ENCODE measurements around the gene CCDC80. TPM values are rescaled to one million over a fixed set of nuclear protein-coding genes. Genes with fewer than 3 reads are reported as not detected.

The CCDC80 gene, protein sequence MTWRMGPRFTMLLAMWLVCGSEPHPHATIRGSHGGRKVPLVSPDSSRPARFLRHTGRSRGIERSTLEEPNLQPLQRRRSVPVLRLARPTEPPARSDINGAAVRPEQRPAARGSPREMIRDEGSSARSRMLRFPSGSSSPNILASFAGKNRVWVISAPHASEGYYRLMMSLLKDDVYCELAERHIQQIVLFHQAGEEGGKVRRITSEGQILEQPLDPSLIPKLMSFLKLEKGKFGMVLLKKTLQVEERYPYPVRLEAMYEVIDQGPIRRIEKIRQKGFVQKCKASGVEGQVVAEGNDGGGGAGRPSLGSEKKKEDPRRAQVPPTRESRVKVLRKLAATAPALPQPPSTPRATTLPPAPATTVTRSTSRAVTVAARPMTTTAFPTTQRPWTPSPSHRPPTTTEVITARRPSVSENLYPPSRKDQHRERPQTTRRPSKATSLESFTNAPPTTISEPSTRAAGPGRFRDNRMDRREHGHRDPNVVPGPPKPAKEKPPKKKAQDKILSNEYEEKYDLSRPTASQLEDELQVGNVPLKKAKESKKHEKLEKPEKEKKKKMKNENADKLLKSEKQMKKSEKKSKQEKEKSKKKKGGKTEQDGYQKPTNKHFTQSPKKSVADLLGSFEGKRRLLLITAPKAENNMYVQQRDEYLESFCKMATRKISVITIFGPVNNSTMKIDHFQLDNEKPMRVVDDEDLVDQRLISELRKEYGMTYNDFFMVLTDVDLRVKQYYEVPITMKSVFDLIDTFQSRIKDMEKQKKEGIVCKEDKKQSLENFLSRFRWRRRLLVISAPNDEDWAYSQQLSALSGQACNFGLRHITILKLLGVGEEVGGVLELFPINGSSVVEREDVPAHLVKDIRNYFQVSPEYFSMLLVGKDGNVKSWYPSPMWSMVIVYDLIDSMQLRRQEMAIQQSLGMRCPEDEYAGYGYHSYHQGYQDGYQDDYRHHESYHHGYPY
- total RNA-seq: 11.5 and 46.8 TPM in 2 replicates

GRCh38 chr3:112640930-112641801, at the start of gene CCDC80:
Gene CCDC80, minus strand, starts transcription at chr3:112641143. Its CDS starts 1,238 bp downstream, at chr3:112639905.

DNA sequence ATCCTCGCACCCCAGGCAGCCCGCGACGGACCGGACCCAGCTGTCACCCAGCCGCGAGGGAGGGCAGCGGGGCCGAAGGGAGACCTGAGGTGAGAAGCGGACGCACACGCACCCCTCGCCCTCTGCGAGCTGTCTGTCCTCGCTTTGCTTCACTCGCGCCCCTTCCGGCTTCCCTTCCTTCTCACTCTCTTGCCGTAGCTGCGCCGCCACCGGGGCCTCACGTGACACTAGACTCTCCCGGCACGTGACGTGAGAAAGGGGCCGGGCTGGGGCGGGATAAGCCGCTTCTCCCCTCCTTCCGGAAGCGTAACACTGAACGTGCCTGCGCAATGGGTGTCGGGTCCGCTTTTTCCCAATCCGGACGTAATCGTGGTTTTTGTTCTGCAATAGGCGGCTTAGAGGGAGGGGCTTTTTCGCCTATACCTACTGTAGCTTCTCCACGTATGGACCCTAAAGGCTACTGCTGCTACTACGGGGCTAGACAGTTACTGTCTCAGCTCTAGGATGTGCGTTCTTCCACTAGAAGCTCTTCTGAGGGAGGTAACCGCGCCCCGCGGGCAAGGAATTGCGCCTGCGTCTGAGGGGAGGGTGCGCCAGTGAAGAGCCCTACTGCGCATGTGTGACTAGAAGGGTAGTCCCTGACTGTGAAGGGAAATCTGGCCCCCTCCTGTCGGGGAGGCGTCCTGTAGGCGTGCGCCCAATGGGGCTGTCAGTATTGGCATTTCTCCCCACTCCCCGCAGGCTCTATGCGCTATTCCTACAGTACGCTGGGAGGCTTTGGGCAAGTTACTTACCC, 79.0 kb downstream of the CCDC80 start, which contains the start of the genes ATG3 and SLC35A5:
Gene ATG3 (minus strand): TSS at position 229 of the 796 bp plus-strand sequence. CDS start 434 bp downstream, outside the sequence.
Gene SLC35A5 (plus strand): TSS at position 312 of the 796 bp plus-strand sequence. CDS start 1,359 bp downstream, outside the sequence.

Other genes starting within 250 kb of the CCDC80 start
- not detected in 2 replicates for gene BTLA, start 141.7 kb downstream of the CCDC80 start, total RNA-seq
- gene ATG3, start 79.2 kb downstream of the CCDC80 start, total RNA-seq: 68.1 and 77.9 TPM in 2 replicates
- 22.9 and 25.3 TPM in 2 replicates for gene SLC35A5, start 79.1 kb downstream of the CCDC80 start, total RNA-seq
- gene CD200R1L, start 205.7 kb upstream of the CCDC80 start, total RNA-seq: not detected in 2 replicates